B cell (primary cell): Measurements from ENCODE around the gene SLC15A4. TPM values are rescaled to one million over a fixed set of nuclear protein-coding genes. Genes with fewer than 3 reads are reported as not detected.

Source experiments
- ATAC-seq: fragments of 200-7000 bp; cut with Tn5 transposase; one replicate; pipeline ENCODE4 v1.10.0; 2021; ENCODE audit warnings: low read depth, mild to moderate bottlenecking, moderate number of reproducible peaks, moderate library complexity
- CTCF ChIA-PET: fragments of 350-600 bp; sonication (Branson Sonifier 250); formaldehyde crosslinking; loops from one replicate; lab custom pipeline; 2021; ENCODE audit warnings: antibody characterized with exemption, inconsistent platforms; lab: Charles Lee
- POLR2A ChIA-PET: fragments of 350-600 bp; sonication (Branson Sonifier 250); formaldehyde crosslinking; loops from one replicate; lab custom pipeline; 2021; ENCODE audit warnings: antibody characterized with exemption; lab: Charles Lee
- DNase-seq: peaks from one replicate; pipeline ENCODE4 v3.0.0; 2013
- H2AFZ ChIP-seq: 2 replicates; pipeline ENCODE4 v1.6.1; 2012; ENCODE audit warnings: mild to moderate bottlenecking, low read depth, low read length; ENCODE audit not compliant: insufficient read depth, poor library complexity, severe bottlenecking
- H3K27ac ChIP-seq, 2 donors: 1 replicate in 1 of 2; 2 replicates in 1 of 2; pipeline ENCODE4 v1.5.1; 2012 to 2013; ENCODE audit warnings: low read length in 2 of 2, mild to moderate bottlenecking in 2 of 2, moderate library complexity in 1 of 2
- H3K27me3 ChIP-seq, 4 experiments: fragments of 200-600 bp in 1 of 4; sonication (generic) in 1 of 4; replicated peaks in 1 of 4; 1 replicate in 2 of 4; 2 replicates in 2 of 4; pipeline versions ENCODE4 v1.6.1 to v1.7.0; 2013 to 2016; ENCODE audit warnings: low read length in 3 of 4, mild to moderate bottlenecking in 2 of 4, mixed read lengths in 1 of 4, moderate library complexity in 1 of 4; ENCODE audit not compliant: insufficient read depth in 4 of 4, control insufficient read depth in 3 of 4; ENCODE audit errors: control extremely low read depth in 1 of 4
- H3K36me3 ChIP-seq, 2 experiments: replicated peaks in 1 of 2; 1 replicate in 1 of 2; 2 replicates in 1 of 2; pipeline versions ENCODE4 v1.6.1 to v1.7.1; 2013; ENCODE audit warnings: low read length in 1 of 2; ENCODE audit not compliant: insufficient read depth in 2 of 2, control insufficient read depth in 1 of 2; ENCODE audit errors: control extremely low read depth in 1 of 2, extremely low read depth in 1 of 2
- H3K4me1 ChIP-seq, 2 donors: fragments of 200-600 bp in 1 of 2; sonication (generic) in 1 of 2; 1 replicate in 1 of 2; 2 replicates in 1 of 2; pipeline versions ENCODE4 v1.5.1 to v1.6.1; 2013 to 2017; ENCODE audit warnings: low read length in 2 of 2; ENCODE audit not compliant: control insufficient read depth in 2 of 2, insufficient read depth in 2 of 2
- H3K4me2 ChIP-seq: replicated peaks from 2 replicates; pipeline ENCODE3; 2012; ENCODE audit warnings: mild to moderate bottlenecking, low read depth, low read length; ENCODE audit not compliant: poor library complexity, severe bottlenecking
- H3K4me3 ChIP-seq, 5 experiments: fragments of 200-600 bp in 1 of 5; sonication (generic) in 1 of 5; 1 replicate in 3 of 5; 2 replicates in 2 of 5; pipeline versions ENCODE4 v1.5.1 to v1.7.0; 2011 to 2016; ENCODE audit warnings: low read length in 4 of 5, mild to moderate bottlenecking in 4 of 5, low read depth in 2 of 5, control low read depth in 1 of 5, moderate library complexity in 1 of 5; ENCODE audit not compliant: insufficient read depth in 1 of 5; ENCODE audit errors: control extremely low read depth in 1 of 5, extremely low read depth in 1 of 5
- H3K79me2 ChIP-seq: fragments of 200-600 bp; sonication (generic); one replicate; pipeline ENCODE4 v1.6.0; 2016; ENCODE audit warnings: low read length; ENCODE audit not compliant: control insufficient read depth, insufficient read depth
- H3K9ac ChIP-seq: fragments of 200-600 bp; sonication (generic); 2 replicates; pipeline ENCODE4 v1.6.1; 2017; ENCODE audit warnings: mild to moderate bottlenecking, low read length, moderate library complexity
- H3K9me3 ChIP-seq, 3 donors: one replicate each; pipeline versions ENCODE4 v1.6.1 to v1.7.1; 2013; ENCODE audit warnings: low read length in 2 of 3; ENCODE audit not compliant: control insufficient read depth in 2 of 3, insufficient read depth in 1 of 3; ENCODE audit errors: control extremely low read depth in 1 of 3
- H4K20me1 ChIP-seq: 2 replicates; pipeline ENCODE4 v1.6.0; 2012; ENCODE audit warnings: mild to moderate bottlenecking, low read length; ENCODE audit not compliant: insufficient read depth, control insufficient read depth, poor library complexity, severe bottlenecking
- H3K27ac Mint-ChIP-seq: one replicate; pipeline ENCODE4 v1.8.0; 2021; ENCODE audit warnings: mixed read lengths
- H3K27me3 Mint-ChIP-seq: one replicate; pipeline ENCODE4 v1.8.0; 2021; ENCODE audit warnings: mixed read lengths
- H3K4me1 Mint-ChIP-seq: one replicate; pipeline ENCODE4 v1.8.0; 2021; ENCODE audit warnings: mixed read lengths
- H3K4me3 Mint-ChIP-seq: one replicate; pipeline ENCODE4 v1.8.0; 2021; ENCODE audit warnings: mixed read lengths
- H3K9me3 Mint-ChIP-seq: one replicate; pipeline ENCODE4 v1.8.0; 2022; ENCODE audit warnings: mixed read lengths; ENCODE audit not compliant: insufficient read depth
- EZH2 ChIP-seq: IDR thresholded peaks from 2 replicates; pipeline ENCODE4 v1.6.1; 2012; ENCODE audit warnings: borderline replicate concordance, low read depth, mild to moderate bottlenecking, moderate library complexity, low read length; ENCODE audit not compliant: insufficient read depth, poor library complexity, severe bottlenecking
- WGBS: methylation state at CpG from one replicate; pipeline ENCODE4 v1.1.5; 2013; ENCODE audit warnings: missing lambda C conversion rate; ENCODE audit not compliant: insufficient coverage; 5-methylcytosine and 5-hydroxymethylcytosine counted together
- intact Hi-C: fragments of 100-400 bp; cut with micrococcal nuclease; formaldehyde crosslinking; loops from one replicate; pipeline ENCODE4 v1.10.0; 2022
- polyA plus RNA-seq: library from polyadenylated mRNA; depleted of rRNA; stranded (reverse); fragments of >200 nt; gene quantifications from 2 replicates; pipeline ENCODE4 v1.2.3, GENCODE V29; 2012
- total RNA-seq, 2 donors: library from RNA; stranded (reverse); fragments of 120-200 nt in 1 of 2; gene quantifications; 1 replicate in 1 of 2; 2 replicates in 1 of 2; pipeline versions ENCODE4 v1.2.3 to v1.2.4, GENCODE V29; 2013 to 2022
- TF ChIP-seq, protein P1 (sequence below): fragments of 200-600 bp; IDR thresholded peaks from one replicate; pipeline ENCODE4 v1.8.0; 2022; ENCODE audit warnings: antibody characterized with exemption, mild to moderate bottlenecking

The SLC15A4 gene
- total and polyA plus RNA-seq, 2 donors (not counting 1 experiment from before 2014, with no cell fraction given): 48.9 to 67.2 TPM

- Histone ChIP-seq H3K79me2 (peaks cover 57% of the 10 kb centered on the region), H3K4me3 (peak overlapping the region; percentile 38 to 81 (median 67)), H3K4me1 (peaks cover 38 to 59% of the 10 kb centered on the region in 2 donors), H4K20me1 (peaks cover 35% of the 10 kb centered on the region), H3K9ac (peak overlapping the region; percentile 83), H3K9me3 (peaks cover 0 to 6% (median 0%) of the 10 kb centered on the region in 3 donors), H3K27me3 (no peaks in the 10 kb centered on the region), H2AFZ (peak overlapping the region; percentile 69), H3K27ac (peak overlapping the region; percentile 40 to 82), H3K36me3 (peaks cover 0 to 16% of the 10 kb centered on the region in 2 experiments), H3K4me2 (peak overlapping the region; percentile 99)
- ATAC-seq (peak; percentile 6), DNase-seq (no peak)
- peak overlapping the region; percentile 89 for H3K27ac Mint-ChIP-seq
- TF ChIP-seq EZH2: no peak
- TF ChIP-seq, protein P1, sequence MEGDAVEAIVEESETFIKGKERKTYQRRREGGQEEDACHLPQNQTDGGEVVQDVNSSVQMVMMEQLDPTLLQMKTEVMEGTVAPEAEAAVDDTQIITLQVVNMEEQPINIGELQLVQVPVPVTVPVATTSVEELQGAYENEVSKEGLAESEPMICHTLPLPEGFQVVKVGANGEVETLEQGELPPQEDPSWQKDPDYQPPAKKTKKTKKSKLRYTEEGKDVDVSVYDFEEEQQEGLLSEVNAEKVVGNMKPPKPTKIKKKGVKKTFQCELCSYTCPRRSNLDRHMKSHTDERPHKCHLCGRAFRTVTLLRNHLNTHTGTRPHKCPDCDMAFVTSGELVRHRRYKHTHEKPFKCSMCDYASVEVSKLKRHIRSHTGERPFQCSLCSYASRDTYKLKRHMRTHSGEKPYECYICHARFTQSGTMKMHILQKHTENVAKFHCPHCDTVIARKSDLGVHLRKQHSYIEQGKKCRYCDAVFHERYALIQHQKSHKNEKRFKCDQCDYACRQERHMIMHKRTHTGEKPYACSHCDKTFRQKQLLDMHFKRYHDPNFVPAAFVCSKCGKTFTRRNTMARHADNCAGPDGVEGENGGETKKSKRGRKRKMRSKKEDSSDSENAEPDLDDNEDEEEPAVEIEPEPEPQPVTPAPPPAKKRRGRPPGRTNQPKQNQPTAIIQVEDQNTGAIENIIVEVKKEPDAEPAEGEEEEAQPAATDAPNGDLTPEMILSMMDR: no peak
- WGBS: 1% methylated on average over 88 of the region's 88 CpGs
- ChIA-PET POLR2A (interaction anchor here (0.7 to 1.8 kb wide), 4 partner anchors 11 to 28 kb away, joined by 4 to 11 read pairs (median 6); no protein-coding TSS in a partner anchor), CTCF (interaction anchor here (1.4 to 6.1 kb wide), 3 partner anchors 13 to 34 kb away, joined by 4 to 26 read pairs (median 10); no protein-coding TSS in a partner anchor)
- intact Hi-C loops: loop anchor here (2.0 to 10.0 kb wide), 2 partner anchors 27 to 91 kb away; no protein-coding TSS in a partner anchor
- H3K9me3 Mint-ChIP-seq: no peaks in the 10 kb centered on the region
- H3K4me3 Mint-ChIP-seq: peak overlapping the region; percentile 88
- H3K4me1 Mint-ChIP-seq: peaks cover 46% of the 10 kb centered on the region
- H3K27me3 Mint-ChIP-seq: no peaks in the 10 kb centered on the region
Observed at GRCh38 chr12:128823216-128823915, 392 bp downstream of the SLC15A4 start.
